GM21619 (cell line): ENCODE measurements around the gene ZNF688.

Experiments used
- ATAC-seq: cut with Tn5 transposase; IDR thresholded peaks from one replicate; pipeline ENCODE4 v1.9.1; 2021; ENCODE audit not compliant: unreplicated experiment

The ZNF688 gene

GRCh38 chr16:30585400-30586191 lies 14.1 kb upstream of the ZNF688 start, which contains the start of gene ZNF785:
Gene ZNF785, minus strand, starts transcription at chr16:30585697. Its CDS starts 86 bp downstream, at chr16:30585611.
- peak; percentile 85 for ATAC-seq

- peak; percentile 29 for ATAC-seq
Measured at GRCh38 chr16:30585022-30585399, 13.5 kb upstream of the ZNF688 start.

- ATAC-seq: no peak
Measured at GRCh38 chr16:30582611-30583340, 11.3 kb upstream of the ZNF688 start.

GRCh38 chr16:30581457-30581856 lies 9.9 kb upstream of the ZNF688 start:
- ATAC-seq: no peak

GRCh38 chr16:30574678-30575077 lies 3.2 kb upstream of the ZNF688 start:
- ATAC-seq: no peak

GRCh38 chr16:30570636-30571444 lies 674 bp downstream of the ZNF688 start:
- ATAC-seq: no peak

GRCh38 chr16:30569746-30570635 lies 1.5 kb downstream of the ZNF688 start:
- no peak for ATAC-seq

- ATAC-seq: no peak
Measured at GRCh38 chr16:30569281-30569680, 2.2 kb downstream of the ZNF688 start.

GRCh38 chr16:30567991-30568638 lies 3.4 kb downstream of the ZNF688 start:
- peak; percentile 46 for ATAC-seq

- ATAC-seq: no peak
Measured at GRCh38 chr16:30567160-30567990, 4.1 kb downstream of the ZNF688 start.

- ATAC-seq: no peak
Measured at GRCh38 chr16:30566531-30566930, 5.0 kb downstream of the ZNF688 start.

GRCh38 chr16:30565984-30566383 lies 5.5 kb downstream of the ZNF688 start:
- ATAC-seq: no peak

GRCh38 chr16:30565526-30565925 lies 6.0 kb downstream of the ZNF688 start:
- no peak for ATAC-seq

GRCh38 chr16:30562021-30562420 lies 9.5 kb downstream of the ZNF688 start:
- no peak for ATAC-seq

GRCh38 chr16:30561089-30561816 lies 10.3 kb downstream of the ZNF688 start:
- ATAC-seq: no peak

GRCh38 chr16:30559690-30560089 lies 11.8 kb downstream of the ZNF688 start:
- ATAC-seq: no peak

GRCh38 chr16:30558789-30559377 lies 12.6 kb downstream of the ZNF688 start:
- ATAC-seq: no peak
